HepG2 (cell line): ENCODE measurements around the gene RHBDL3. TPM values are rescaled to one million over a fixed set of nuclear protein-coding genes. Genes with fewer than 3 reads are reported as not detected.

Experiments
- ATAC-seq: fragments of 200-7000 bp; cut with Tn5 transposase; 3 replicates; pipeline ENCODE4 v1.9.1; 2020; ENCODE audit warnings: mild to moderate bottlenecking, moderate library complexity
- BruUV-seq: library from RNA; stranded (reverse); fragments of 400-500 nt; replicated peaks from 2 replicates; lab custom pipeline; 2021; lab: Mats Ljungman, UMichigan
- CTCF ChIA-PET: fragments of 300-600 bp; formaldehyde crosslinking; extraction: SDS; loops from one replicate; lab custom pipeline; 2021; ENCODE audit warnings: low total read pairs, inconsistent platforms, low intra/inter-chr PET ratio; lab: Yijun Ruan, JAX
- POLR2A ChIA-PET: fragments of 350-600 bp; sonication (Branson Sonifier 250); formaldehyde crosslinking; loops from one replicate; lab custom pipeline; 2020; ENCODE audit warnings: antibody characterized with exemption, inconsistent platforms; lab: Yijun Ruan, JAX
- DNase-seq: peaks from one replicate; pipeline ENCODE4 v3.0.0-alpha.2; 2015; ENCODE audit warnings: low spot score
- FAIRE-seq: peaks from 3 replicates; lab custom pipeline; 2011; peaks lifted over from hg19 to GRCh38; lab: Jason Lieb, UNC
- H2AFZ ChIP-seq: one replicate; pipeline ENCODE4 v1.6.1; 2011; ENCODE audit warnings: low read length, inconsistent platforms
- H3K27ac ChIP-seq: fragments of 300-600 bp; 3 replicates; pipeline ENCODE4 v1.8.0; 2011; ENCODE audit warnings: mixed run types, mild to moderate bottlenecking, mixed read lengths, low read length, inconsistent platforms; ENCODE audit not compliant: insufficient read depth; ENCODE audit errors: extremely low read length
- H3K27me3 ChIP-seq, 2 experiments: fragments of 200-600 bp in 1 of 2; 2 replicates in 1 of 2; 3 replicates in 1 of 2; pipeline versions ENCODE4 v1.6.0 to v1.8.0; 2011; ENCODE audit warnings: low read length in 2 of 2, mild to moderate bottlenecking in 2 of 2, moderate library complexity in 2 of 2, inconsistent platforms in 1 of 2; ENCODE audit not compliant: insufficient read depth in 2 of 2, control insufficient read depth in 1 of 2
- H3K36me3 ChIP-seq, 2 experiments: fragments of 200-600 bp in 1 of 2; replicated peaks in 1 of 2; 2 replicates in 1 of 2; 3 replicates in 1 of 2; pipeline versions ENCODE4 v1.5.1 to v1.8.0; 2011; ENCODE audit warnings: low read length in 2 of 2, inconsistent platforms in 1 of 2; ENCODE audit not compliant: insufficient read depth in 2 of 2, control insufficient read depth in 1 of 2
- H3K4me1 ChIP-seq: 2 replicates; pipeline ENCODE4 v1.5.1; 2012; ENCODE audit warnings: low read length, inconsistent platforms; ENCODE audit not compliant: insufficient read depth
- H3K4me2 ChIP-seq: 2 replicates; pipeline ENCODE4 v1.6.0; 2011; ENCODE audit warnings: low read depth, low read length, inconsistent platforms
- H3K4me3 ChIP-seq, 3 experiments: fragments of 200-600 bp in 1 of 3; sonication (generic), shearing (Covaris generic) in 1 of 3; replicated peaks in 1 of 3; 2 replicates each; pipeline ENCODE4 v1.5.1; 2011 to 2016; ENCODE audit warnings: low read length in 3 of 3, inconsistent platforms in 2 of 3, low read depth in 2 of 3, mild to moderate bottlenecking in 2 of 3, control low read depth in 1 of 3, mixed read lengths in 1 of 3; ENCODE audit not compliant: insufficient read depth in 1 of 3
- H3K79me2 ChIP-seq: one replicate; pipeline ENCODE4 v1.6.1; 2011; ENCODE audit warnings: low read length, inconsistent platforms; ENCODE audit not compliant: insufficient read depth
- H3K9ac ChIP-seq: 2 replicates; pipeline ENCODE4 v1.6.0; 2011; ENCODE audit warnings: mild to moderate bottlenecking, low read depth, low read length, inconsistent platforms; ENCODE audit not compliant: insufficient read depth
- H3K9me3 ChIP-seq: 2 replicates; pipeline ENCODE4 v1.5.1; 2012; ENCODE audit warnings: mild to moderate bottlenecking, low read length
- H4K20me1 ChIP-seq: 2 replicates; pipeline ENCODE4 v1.6.0; 2011; ENCODE audit warnings: inconsistent platforms, mild to moderate bottlenecking, low read length, moderate library complexity; ENCODE audit not compliant: insufficient read depth
- ATM ChIP-seq: fragments of 450-650 bp; IDR thresholded peaks from 2 replicates; pipeline ENCODE4 v1.7.1; 2017; ENCODE audit warnings: mild to moderate bottlenecking, borderline replicate concordance
- EP300 ChIP-seq, 3 experiments: sonication (generic) in 1 of 3; formaldehyde crosslinking in 1 of 3; IDR thresholded peaks; 2 replicates each; pipeline versions ENCODE4 v1.5.1 to v1.6.1; 2011 to 2020; ENCODE audit warnings: low read depth in 2 of 3, low read length in 2 of 3, borderline replicate concordance in 1 of 3, improper control_type of control experiment in 1 of 3, mild to moderate bottlenecking in 1 of 3, missing genetic modification reagents in 1 of 3, moderate library complexity in 1 of 3
- FOXA1 ChIP-seq, 2 experiments: fragments of 450-650 bp in 1 of 2; sonication (generic) in 1 of 2; formaldehyde crosslinking in 1 of 2; IDR thresholded peaks; 2 replicates each; pipeline versions ENCODE4 v1.4.0 to v1.6.1; 2016 to 2020; ENCODE audit warnings: missing genetic modification reagents in 1 of 2
- POLR2A ChIP-seq, 2 experiments: IDR thresholded peaks; 2 replicates each; pipeline ENCODE4 v1.6.1; 2011; ENCODE audit warnings: low read depth in 2 of 2, low read length in 2 of 2, mild to moderate bottlenecking in 1 of 2, moderate library complexity in 1 of 2; ENCODE audit not compliant: insufficient read depth in 1 of 2
- SALL1 ChIP-seq: sonication (generic); formaldehyde crosslinking; IDR thresholded peaks from 2 replicates; pipeline ENCODE4 v1.8.0; 2022; ENCODE audit warnings: mild to moderate bottlenecking, missing genetic modification reagents
- SKI ChIP-seq: fragments of 450-650 bp; IDR thresholded peaks from one replicate; pipeline ENCODE4 v1.6.1; 2018; ENCODE audit warnings: mild to moderate bottlenecking; ENCODE audit not compliant: partially characterized antibody
- SMC3 ChIP-seq: IDR thresholded peaks from 2 replicates; pipeline ENCODE4 v1.6.1; 2011; ENCODE audit warnings: low read length, improper control_type of control experiment
- SNRNP70 ChIP-seq: fragments of 200-400 bp; formaldehyde crosslinking; IDR thresholded peaks from 2 replicates; pipeline ENCODE4 v1.6.1; 2017; ENCODE audit warnings: mild to moderate bottlenecking, low read depth, low read length, moderate library complexity
- STAG1 ChIP-seq: sonication (generic); formaldehyde crosslinking; IDR thresholded peaks from 2 replicates; pipeline ENCODE4 v1.4.0; 2020; ENCODE audit warnings: missing genetic modification reagents
- U2AF2 ChIP-seq: fragments of 200-400 bp; formaldehyde crosslinking; IDR thresholded peaks from 2 replicates; pipeline ENCODE4 v1.6.1; 2017; ENCODE audit warnings: low read depth, mild to moderate bottlenecking, low read length
- ZBTB38 ChIP-seq: sonication (generic); formaldehyde crosslinking; IDR thresholded peaks from 2 replicates; pipeline ENCODE4 v1.5.1; 2020; ENCODE audit warnings: mild to moderate bottlenecking, missing genetic modification reagents
- ZNF253 ChIP-seq: sonication (generic); formaldehyde crosslinking; IDR thresholded peaks from 2 replicates; pipeline ENCODE4 v1.8.0; 2022; ENCODE audit warnings: mild to moderate bottlenecking, missing genetic modification reagents, borderline replicate concordance
- ZNF3 ChIP-seq: IDR thresholded peaks from 2 replicates; pipeline ENCODE4 v1.7.0; 2017; ENCODE audit warnings: inconsistent platforms
- ZNF556 ChIP-seq: sonication (generic); formaldehyde crosslinking; IDR thresholded peaks from 2 replicates; pipeline ENCODE4 v1.4.0; 2020; ENCODE audit warnings: mild to moderate bottlenecking, missing genetic modification reagents, borderline replicate concordance
- ZNF644 ChIP-seq: IDR thresholded peaks from 2 replicates; pipeline ENCODE4 v1.6.1; 2016; ENCODE audit warnings: low read depth
- ZNF777 ChIP-seq: sonication (generic); formaldehyde crosslinking; IDR thresholded peaks from 2 replicates; pipeline ENCODE4 v1.4.0; 2020; ENCODE audit warnings: missing genetic modification reagents
- WGBS: methylation state at CpG from one replicate; pipeline ENCODE4 v1.1.6; 2017; ENCODE audit warnings: low lambda C conversion rate; 5-methylcytosine and 5-hydroxymethylcytosine counted together
- in situ Hi-C: cut with HindIII; loops from 2 replicates; pipeline ENCODE4 v1.10.0; 2017; ENCODE audit warnings: low pct_unique_long_range_greater_than_20kb; ENCODE audit not compliant: extremely low pct_ligation_motif_present
- intact Hi-C: fragments of 100-400 bp; cut with micrococcal nuclease; formaldehyde crosslinking; loops from one replicate; pipeline ENCODE4 v1.10.0; 2022; ENCODE audit not compliant: unreplicated experiment
- polyA plus RNA-seq, 8 experiments: library from polyadenylated mRNA; depleted of rRNA in 3 of 8; stranded (reverse) in 7 of 8; unstranded in 1 of 8; fragments of >200 nt; fragmentation: Illumina TruSeq in 4 of 8; extraction: Trizol in 4 of 8; gene quantifications; 2 replicates each; pipeline versions ENCODE4 v1.2.1 to v1.2.3, GENCODE V29; 2011 to 2016; ENCODE audit warnings: low read depth in 4 of 8, missing spikeins in 1 of 8, mixed read lengths in 1 of 8; ENCODE audit not compliant: insufficient read depth in 1 of 8
- total RNA-seq, 5 experiments: library from RNA; depleted of rRNA; stranded (reverse); fragments of >200 nt; fragmentation: Illumina TruSeq; extraction: Trizol; gene quantifications; 2 replicates each; pipeline ENCODE4 v1.2.3, GENCODE V29; 2016; ENCODE audit warnings: low read depth in 1 of 5
- TF ChIP-seq, protein P1 (sequence below): sonication (generic); formaldehyde crosslinking; IDR thresholded peaks from 2 replicates; pipeline ENCODE4 v1.8.0; 2022; ENCODE audit warnings: missing genetic modification reagents, mild to moderate bottlenecking, moderate library complexity, borderline replicate concordance

The RHBDL3 gene
- total and polyA plus RNA-seq, 2 of the 13 experiments (the other 11 are each of a cell fraction or from before 2014, with no cell fraction given), result 0.09 TPM; not detected in 1

- ATAC-seq, result peak; percentile 55
- no peak overlapping the region for H3K4me3 ChIP-seq
- CTCF ChIA-PET, result no interaction called here
These were observed 52.4 kb downstream of the RHBDL3 start for GRCh38 chr17:32318071-32318470.

GRCh38 chr17:32319548-32319905 lies 53.9 kb downstream of the RHBDL3 start:
- no peak overlapping the region for H3K9ac ChIP-seq
- DNase-seq (peak; percentile 59), FAIRE-seq (peak; percentile 67), ATAC-seq (peak; percentile 70)
- no peaks in the 10 kb centered on the region for H3K36me3 ChIP-seq
- in situ Hi-C loops (no loop called here), intact Hi-C loops (loop anchor here (1.0 kb wide), 1 partner anchor 66 kb away; no protein-coding TSS in a partner anchor)
- 25% methylated on average over 4 of the region's 5 CpGs for WGBS
- no TSS peak for BruUV-seq
- no peaks in the 10 kb centered on the region for H3K79me2 ChIP-seq
- peaks cover 3 to 9% of the 10 kb centered on the region in 2 experiments; a peak in 4 of 5 replicates for H3K27me3 ChIP-seq
- POLR2A ChIA-PET, result no interaction called here
- H3K9me3 ChIP-seq, result no peaks in the 10 kb centered on the region
- H3K4me2 ChIP-seq, result no peak overlapping the region
- peaks cover 73% of the 10 kb centered on the region for H3K4me1 ChIP-seq
- no peak overlapping the region for H3K27ac ChIP-seq
- H3K4me3 ChIP-seq, result no peak overlapping the region
- H4K20me1 ChIP-seq, result no peaks in the 10 kb centered on the region
- CTCF ChIA-PET, result interaction anchor here (1.2 to 2.5 kb wide), 2 partner anchors 32 to 67 kb away, joined by 3 to 37 read pairs; no protein-coding TSS in a partner anchor
- no peak overlapping the region for H2AFZ ChIP-seq
- TF ChIP-seq STAG1 (CRISPR knock-in tag) (peak; percentile 86), ZNF3 (CRISPR knock-in tag) (no peak), ZBTB38 (CRISPR knock-in tag) (no peak), ZNF556 (CRISPR knock-in tag) (no peak), POLR2A (IDR thresholded peaks at IDR 0.05; ENCODE audit: insufficient read depth in 1 of 2, low read depth in 2 of 2, low read length in 2 of 2) (no peak), ATM (no peak), SKI (no peak), ZNF644 (CRISPR knock-in tag) (no peak), U2AF2 (no peak), FOXA1 (IDR thresholded peaks at IDR 0.05) (no peak), FOXA1 (CRISPR knock-in tag; IDR thresholded peaks at IDR 0.05) (no peak), ZNF777 (CRISPR knock-in tag) (no peak), ZNF253 (no peak), EP300 (IDR thresholded peaks at IDR 0.05; ENCODE audit: low read depth in 2 of 2, low read length in 2 of 2) (peak in 1 of 2 experiments; percentile 27; a peak in 1 of 4 replicates), EP300 (CRISPR knock-in tag; IDR thresholded peaks at IDR 0.05; ENCODE audit: borderline replicate concordance) (no peak), SMC3 (peak; percentile 65)
- TF ChIP-seq, protein P1, sequence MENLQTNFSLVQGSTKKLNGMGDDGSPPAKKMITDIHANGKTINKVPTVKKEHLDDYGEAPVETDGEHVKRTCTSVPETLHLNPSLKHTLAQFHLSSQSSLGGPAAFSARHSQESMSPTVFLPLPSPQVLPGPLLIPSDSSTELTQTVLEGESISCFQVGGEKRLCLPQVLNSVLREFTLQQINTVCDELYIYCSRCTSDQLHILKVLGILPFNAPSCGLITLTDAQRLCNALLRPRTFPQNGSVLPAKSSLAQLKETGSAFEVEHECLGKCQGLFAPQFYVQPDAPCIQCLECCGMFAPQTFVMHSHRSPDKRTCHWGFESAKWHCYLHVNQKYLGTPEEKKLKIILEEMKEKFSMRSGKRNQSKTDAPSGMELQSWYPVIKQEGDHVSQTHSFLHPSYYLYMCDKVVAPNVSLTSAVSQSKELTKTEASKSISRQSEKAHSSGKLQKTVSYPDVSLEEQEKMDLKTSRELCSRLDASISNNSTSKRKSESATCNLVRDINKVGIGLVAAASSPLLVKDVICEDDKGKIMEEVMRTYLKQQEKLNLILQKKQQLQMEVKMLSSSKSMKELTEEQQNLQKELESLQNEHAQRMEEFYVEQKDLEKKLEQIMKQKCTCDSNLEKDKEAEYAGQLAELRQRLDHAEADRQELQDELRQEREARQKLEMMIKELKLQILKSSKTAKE (CRISPR knock-in tag), result no peak

More at GRCh38 chr17:32318071-32318470, 52.4 kb downstream of the RHBDL3 start:
- TF ChIP-seq SNRNP70 (no peak), SALL1 (CRISPR knock-in tag) (peak; percentile 15; the same call in 1 of the 2 replicates)
- 14% methylated on average over 8 of the region's 8 CpGs for WGBS
- Histone ChIP-seq H3K27me3 (peaks cover 3 to 11% of the 10 kb centered on the region in 2 experiments; a peak in 4 of 5 replicates), H3K36me3 (no peaks in the 10 kb centered on the region), H2AFZ (no peak overlapping the region), H3K4me2 (peak overlapping the region; percentile 44), H3K4me1 (peaks cover 59% of the 10 kb centered on the region), H3K9me3 (no peaks in the 10 kb centered on the region), H3K27ac (peak overlapping the region; percentile 17), H3K79me2 (no peaks in the 10 kb centered on the region), H4K20me1 (no peaks in the 10 kb centered on the region), H3K9ac (no peak overlapping the region)
- DNase-seq (no peak), FAIRE-seq (no peak)
- intact Hi-C loops (no loop called here), in situ Hi-C loops (no loop called here)
- POLR2A ChIA-PET, result interaction anchor here (0.7 kb wide), 1 partner anchor 30 kb away, joined by 3 read pairs; no protein-coding TSS in a partner anchor
- no TSS peak for BruUV-seq
